ENCODE data around the gene TIGD3. TPM values are rescaled to one million over a fixed set of nuclear protein-coding genes. Genes with fewer than 3 reads are reported as not detected.

Gene TIGD3
- total and polyA plus RNA-seq, 2 of the 8 experiments (the other 6 are each of a cell fraction or from before 2014, with no cell fraction given), result 1.1 to 1.3 TPM

- Histone ChIP-seq H4K5ac (ENCODE audit: insufficient read length, low read depth, low read length) (no peak overlapping the region), H2AFZ (ENCODE audit: low read length) (no peak overlapping the region), H3K4ac (replicated peaks; ENCODE audit: insufficient read length, low read depth, low read length) (no peak overlapping the region), H3K36me3 (ENCODE audit: control insufficient read depth in 2 of 4, insufficient read depth in 4 of 4, low read length in 3 of 4) (no peaks in the 10 kb centered on the region), H3K9me3 (ENCODE audit: insufficient read depth in 2 of 2, low read depth in 1 of 2, low read length in 1 of 2) (no peaks in the 10 kb centered on the region), H4K91ac (replicated peaks; ENCODE audit: insufficient read length, low read length) (no peak overlapping the region), H3K14ac (ENCODE audit: insufficient read length) (no peak overlapping the region), H3K79me1 (ENCODE audit: low read depth, low read length) (peaks cover 4% of the 10 kb centered on the region), H3K4me1 (replicated peaks in 1 of 4; ENCODE audit: control insufficient read depth in 3 of 4, insufficient read depth in 4 of 4, low read length in 3 of 4) (peaks cover 0 to 4% (median 2%) of the 10 kb centered on the region in 4 experiments; a peak in 3 of 7 replicates), H3K56ac (replicated peaks; ENCODE audit: insufficient read length, low read depth, low read length) (no peak overlapping the region), H4K20me1 (replicated peaks in 1 of 2; ENCODE audit: control insufficient read depth in 1 of 2, insufficient read depth in 2 of 2, low read length in 2 of 2) (no peaks in the 10 kb centered on the region), H3K9ac (replicated peaks in 1 of 4; ENCODE audit: extremely low read depth in 1 of 4, low read depth in 3 of 4, low read length in 3 of 4) (no peak overlapping the region), H2BK5ac (ENCODE audit: low read depth, low read length) (no peak overlapping the region), H3K27ac (ENCODE audit: low read depth, low read length) (no peak overlapping the region), H3K18ac (ENCODE audit: extremely low read depth, low read length) (no peak overlapping the region), H3K4me3 (ENCODE audit: extremely low read depth in 1 of 4, insufficient read depth in 2 of 4, low read depth in 3 of 4, low read length in 4 of 4) (no peak overlapping the region), H3K23ac (ENCODE audit: insufficient read length) (no peak overlapping the region), H3K4me2 (ENCODE audit: insufficient read depth in 1 of 2, low read depth in 2 of 2, low read length in 2 of 2) (no peak overlapping the region; a peak in 1 of 4 replicates), H2BK15ac (ENCODE audit: low read length) (no peak overlapping the region), H3K23me2 (ENCODE audit: low read depth, low read length) (peaks cover 3% of the 10 kb centered on the region), H2BK120ac (replicated peaks; ENCODE audit: low read depth, low read length) (no peak overlapping the region), H2BK12ac (ENCODE audit: low read depth, low read length) (no peak overlapping the region), H2AK5ac (ENCODE audit: low read depth, low read length) (no peak overlapping the region), H4K8ac (ENCODE audit: extremely low read depth, insufficient read depth, low read length) (no peak overlapping the region), H3K79me2 (ENCODE audit: control insufficient read depth in 1 of 2, insufficient read depth in 2 of 2, low read length in 2 of 2) (peaks cover under 1 to 8% of the 10 kb centered on the region in 2 experiments; a peak in 3 of 4 replicates), H2BK20ac (ENCODE audit: low read length) (no peak overlapping the region), H3K27me3 (replicated peaks in 1 of 4; ENCODE audit: control insufficient read depth in 3 of 4, extremely low read depth in 1 of 4, insufficient read depth in 3 of 4, low read length in 3 of 4) (no peaks in the 10 kb centered on the region; a peak in 1 of 7 replicates)
- DNase-seq (ENCODE audit: low read depth in 1 of 2, low spot score in 2 of 2) (peak in 1 of 2 experiments; percentile 91), FAIRE-seq (no peak)
- 18% methylated on average over 13 of the region's 13 CpGs; no CpG with 5 or more reads in 1 of the 2 experiments for WGBS, 2 experiments (ENCODE audit: extremely low coverage in 1 of 2, insufficient coverage in 1 of 2, insufficient read length in 1 of 2, insufficient replicate concordance in 2 of 2, low coverage in 1 of 2, low lambda C conversion rate in 2 of 2, missing lambda C conversion rate in 1 of 2)
- CTCF ChIA-PET (ENCODE audit: partially characterized antibody), result interaction anchor here (0.6 to 52.8 kb wide), 34 partner anchors 8 to 1649 kb away, joined by 3 to 1179 read pairs (median 4); partner anchors contain the start of genes CDC42EP2, POLA2 and TM7SF2
- POLR2A ChIA-PET (ENCODE audit: partially characterized antibody), result interaction anchor here (0.6 to 20.9 kb wide), 14 partner anchors 9 to 170 kb away, joined by 3 to 208 read pairs (median 4); partner anchors contain the start of genes CDC42EP2 and NEAT1
- TF ChIP-seq CHD2 (IDR thresholded peaks at IDR 0.05; ENCODE audit: low read length) (no peak; the same call in 1 of the 2 replicates), MAX (IDR thresholded peaks at IDR 0.05) (0 out of 2 replicates have a peak, but pooled peaks have one; percentile 44), RAD21 (IDR thresholded peaks at IDR 0.05 in 1 of 2, conservative IDR thresholded peaks at IDR 0.05 in 1 of 2; ENCODE audit: low read depth in 2 of 2, low read length in 2 of 2) (peak; percentile 49 to 60), SIN3A (conservative IDR thresholded peaks at IDR 0.05 in 1 of 2, IDR thresholded peaks at IDR 0.05 in 1 of 2; ENCODE audit: low read depth in 1 of 2, low read length in 2 of 2) (0 out of 4 replicates have a peak, but pooled peaks of 1 of the 2 experiments have one; percentile 17), TAF7 (optimal IDR thresholded peaks at IDR 0.05; ENCODE audit: borderline replicate concordance, low read depth, low read length) (no peak), EGR1 (IDR thresholded peaks at IDR 0.05; ENCODE audit: borderline replicate concordance, low read depth, low read length) (no peak), TEAD4 (IDR thresholded peaks at IDR 0.05; ENCODE audit: low read depth, low read length) (peak; percentile 50), YY1 (IDR thresholded peaks at IDR 0.05; ENCODE audit: low read depth, low read length) (peak; percentile 64; the same call in 1 of the 2 replicates), E2F6 (IDR thresholded peaks at IDR 0.05) (0 out of 2 replicates have a peak, but pooled peaks have one; percentile 18)
Observed at GRCh38 chr11:65329944-65330403, 24.6 kb upstream of the TIGD3 start.

Measured in H1 (cell line).